H1 (cell line): Measurements from ENCODE around the gene HOXA13. TPM values are rescaled to one million over a fixed set of nuclear protein-coding genes. Genes with fewer than 3 reads are reported as not detected.

Experiments
- CTCF ChIA-PET: fragments of 300-600 bp; sonication (Branson Sonifier 250); formaldehyde crosslinking; loops from one replicate; lab custom pipeline; 2021; ENCODE audit not compliant: partially characterized antibody; lab: Charles Lee
- POLR2A ChIA-PET: fragments of 300-600 bp; sonication (Branson Sonifier 250); formaldehyde crosslinking; loops from one replicate; lab custom pipeline; 2021; ENCODE audit warnings: inconsistent platforms; ENCODE audit not compliant: partially characterized antibody; lab: Charles Lee
- DNase-seq, 2 experiments: peaks; one replicate each; pipeline versions ENCODE4 v3.0.0 to v3.0.0-alpha.2; 2010 to 2022; ENCODE audit warnings: low spot score in 2 of 2, low read depth in 1 of 2, mixed read lengths in 1 of 2
- FAIRE-seq: peaks from 2 replicates; lab custom pipeline; 2011; peaks lifted over from hg19 to GRCh38; lab: Jason Lieb, UNC
- H2AFZ ChIP-seq: 2 replicates; pipeline ENCODE4 v1.8.1; 2012; ENCODE audit warnings: low read length, inconsistent platforms
- H2AK5ac ChIP-seq: 2 replicates; pipeline ENCODE4 v1.6.1; 2013; ENCODE audit warnings: low read depth, low read length
- H2BK120ac ChIP-seq: replicated peaks from 2 replicates; pipeline ENCODE3; 2013; ENCODE audit warnings: low read depth, low read length, inconsistent platforms
- H2BK12ac ChIP-seq: 2 replicates; pipeline ENCODE4 v1.6.1; 2013; ENCODE audit warnings: low read depth, low read length
- H2BK15ac ChIP-seq: 2 replicates; pipeline ENCODE4 v1.6.1; 2013; ENCODE audit warnings: low read length
- H2BK20ac ChIP-seq: 2 replicates; pipeline ENCODE4 v1.6.1; 2013; ENCODE audit warnings: low read length
- H2BK5ac ChIP-seq: 2 replicates; pipeline ENCODE4 v1.6.1; 2013; ENCODE audit warnings: low read depth, low read length
- H3K14ac ChIP-seq: 2 replicates; pipeline ENCODE4 v1.6.1; 2013; ENCODE audit warnings: inconsistent platforms; ENCODE audit not compliant: insufficient read length
- H3K18ac ChIP-seq: 2 replicates; pipeline ENCODE4 v1.6.1; 2013; ENCODE audit warnings: low read length; ENCODE audit errors: extremely low read depth
- H3K23ac ChIP-seq: 2 replicates; pipeline ENCODE4 v1.6.1; 2013; ENCODE audit warnings: inconsistent platforms; ENCODE audit not compliant: insufficient read length
- H3K23me2 ChIP-seq: 2 replicates; pipeline ENCODE4 v1.6.1; 2013; ENCODE audit warnings: low read depth, low read length
- H3K27ac ChIP-seq: 2 replicates; pipeline ENCODE4 v1.6.1; 2011; ENCODE audit warnings: low read depth, low read length, inconsistent platforms
- H3K27me3 ChIP-seq, 4 experiments: replicated peaks in 1 of 4; 1 replicate in 1 of 4; 2 replicates in 3 of 4; pipeline versions ENCODE4 v1.6.1 to v1.8.1; 2011 to 2013; ENCODE audit warnings: low read length in 3 of 4, mild to moderate bottlenecking in 3 of 4, inconsistent platforms in 2 of 4, mixed read lengths in 2 of 4, moderate library complexity in 1 of 4; ENCODE audit not compliant: control insufficient read depth in 3 of 4, insufficient read depth in 3 of 4; ENCODE audit errors: extremely low read depth in 1 of 4
- H3K36me3 ChIP-seq, 4 experiments: 2 replicates each; pipeline versions ENCODE4 v1.6.1 to v1.8.1; 2011 to 2013; ENCODE audit warnings: mild to moderate bottlenecking in 4 of 4, low read length in 3 of 4, moderate library complexity in 2 of 4, control low read depth in 1 of 4, inconsistent platforms in 1 of 4; ENCODE audit not compliant: insufficient read depth in 4 of 4, control insufficient read depth in 2 of 4
- H3K4ac ChIP-seq: replicated peaks from 2 replicates; pipeline ENCODE3; 2013; ENCODE audit warnings: low read length, low read depth, mixed read lengths, inconsistent platforms; ENCODE audit not compliant: insufficient read length
- H3K4me1 ChIP-seq, 4 experiments: replicated peaks in 1 of 4; 1 replicate in 1 of 4; 2 replicates in 3 of 4; pipeline versions ENCODE4 v1.6.1 to v1.8.1; 2011 to 2013; ENCODE audit warnings: low read length in 3 of 4, inconsistent platforms in 2 of 4, mixed read lengths in 1 of 4; ENCODE audit not compliant: insufficient read depth in 4 of 4, control insufficient read depth in 3 of 4
- H3K4me2 ChIP-seq, 2 experiments: 2 replicates each; pipeline versions ENCODE4 v1.6.1 to v1.8.1; 2011 to 2013; ENCODE audit warnings: low read depth in 2 of 2, low read length in 2 of 2, control low read depth in 1 of 2, inconsistent platforms in 1 of 2, mild to moderate bottlenecking in 1 of 2; ENCODE audit not compliant: insufficient read depth in 1 of 2
- H3K4me3 ChIP-seq, 4 experiments: fragments of 200-600, 300-600 bp in 1 of 4; sonication (generic), shearing (Covaris generic), sonication (Bioruptor Twin) in 1 of 4; 2 replicates each; pipeline versions ENCODE4 v1.5.1 to v1.8.1; 2011 to 2016; ENCODE audit warnings: low read length in 4 of 4, low read depth in 3 of 4, control low read depth in 2 of 4, inconsistent platforms in 2 of 4, mild to moderate bottlenecking in 2 of 4, mixed read lengths in 1 of 4, moderate library complexity in 1 of 4; ENCODE audit not compliant: insufficient read depth in 2 of 4; ENCODE audit errors: extremely low read depth in 1 of 4
- H3K56ac ChIP-seq: replicated peaks from 2 replicates; pipeline ENCODE3; 2013; ENCODE audit warnings: low read depth, mild to moderate bottlenecking, mixed read lengths, low read length, inconsistent platforms; ENCODE audit not compliant: insufficient read length
- H3K79me1 ChIP-seq: 2 replicates; pipeline ENCODE4 v1.6.1; 2013; ENCODE audit warnings: low read depth, low read length, control low read depth
- H3K79me2 ChIP-seq, 2 experiments: 2 replicates each; pipeline versions ENCODE4 v1.6.1 to v1.8.1; 2012 to 2013; ENCODE audit warnings: low read length in 2 of 2, mild to moderate bottlenecking in 2 of 2, inconsistent platforms in 1 of 2; ENCODE audit not compliant: insufficient read depth in 2 of 2, control insufficient read depth in 1 of 2
- H3K9ac ChIP-seq, 4 experiments: replicated peaks in 1 of 4; 1 replicate in 1 of 4; 2 replicates in 3 of 4; pipeline versions ENCODE4 v1.6.1 to v1.8.1; 2011 to 2013; ENCODE audit warnings: low read depth in 3 of 4, low read length in 3 of 4, control low read depth in 2 of 4, mild to moderate bottlenecking in 2 of 4, moderate library complexity in 2 of 4, inconsistent platforms in 1 of 4; ENCODE audit errors: extremely low read depth in 1 of 4
- H3K9me3 ChIP-seq, 2 experiments: 2 replicates each; pipeline versions ENCODE4 v1.6.1 to v1.8.1; 2012 to 2013; ENCODE audit warnings: mild to moderate bottlenecking in 2 of 2, moderate library complexity in 2 of 2, control low read depth in 1 of 2, inconsistent platforms in 1 of 2, low read depth in 1 of 2, low read length in 1 of 2, mixed read lengths in 1 of 2; ENCODE audit not compliant: insufficient read depth in 2 of 2
- H4K20me1 ChIP-seq, 2 experiments: replicated peaks in 1 of 2; 2 replicates each; pipeline versions ENCODE3 to v1.8.1; 2011 to 2013; ENCODE audit warnings: inconsistent platforms in 2 of 2, low read length in 2 of 2, mild to moderate bottlenecking in 1 of 2; ENCODE audit not compliant: insufficient read depth in 2 of 2, control insufficient read depth in 1 of 2
- H4K5ac ChIP-seq: 2 replicates; pipeline ENCODE4 v1.6.1; 2013; ENCODE audit warnings: low read length, low read depth, mixed read lengths, inconsistent platforms; ENCODE audit not compliant: insufficient read length
- H4K8ac ChIP-seq: 2 replicates; pipeline ENCODE4 v1.8.0; 2013; ENCODE audit warnings: mild to moderate bottlenecking, moderate library complexity, low read length, inconsistent platforms; ENCODE audit not compliant: insufficient read depth; ENCODE audit errors: extremely low read depth
- H4K91ac ChIP-seq: replicated peaks from 2 replicates; pipeline ENCODE3; 2013; ENCODE audit warnings: low read length, mixed read lengths, inconsistent platforms; ENCODE audit not compliant: insufficient read length
- EZH2 ChIP-seq: fragments of 200-600 bp; sonication (generic); IDR thresholded peaks from 2 replicates; pipeline ENCODE4 v1.7.1; 2012; ENCODE audit warnings: low read depth, mild to moderate bottlenecking, moderate library complexity, low read length, inconsistent platforms; ENCODE audit not compliant: severe bottlenecking
- FOSL1 ChIP-seq: IDR thresholded peaks from 2 replicates; pipeline ENCODE4 v1.6.1; 2011; ENCODE audit warnings: mild to moderate bottlenecking, low read depth, low read length, moderate library complexity; ENCODE audit not compliant: insufficient read depth
- GTF2F1 ChIP-seq: IDR thresholded peaks from 2 replicates; pipeline ENCODE4 v1.6.1; 2012; ENCODE audit warnings: low read depth, low read length, improper control_type of control experiment, borderline replicate concordance
- JUN ChIP-seq: IDR thresholded peaks from 2 replicates; pipeline ENCODE4 v1.6.1; 2011; ENCODE audit warnings: low read depth, mild to moderate bottlenecking, improper control_type of control experiment, low read length
- JUND ChIP-seq: IDR thresholded peaks from 2 replicates; pipeline ENCODE4 v1.6.1; 2011; ENCODE audit warnings: mild to moderate bottlenecking, improper control_type of control experiment, low read length
- MAX ChIP-seq: IDR thresholded peaks from 2 replicates; pipeline ENCODE4 v1.6.1; 2012; ENCODE audit warnings: inconsistent platforms
- SRF ChIP-seq: IDR thresholded peaks from 2 replicates; pipeline ENCODE4 v1.6.1; 2011; ENCODE audit warnings: mild to moderate bottlenecking, low read depth, low read length, moderate library complexity
- WGBS, 2 experiments: shearing (Covaris generic) in 1 of 2; methylation state at CpG; one replicate each; pipeline versions ENCODE4 v1.1.6 to v1.1.7; 2013 to 2015; ENCODE audit warnings: low lambda C conversion rate in 2 of 2, mixed read lengths in 2 of 2, inconsistent platforms in 1 of 2, low coverage in 1 of 2, missing lambda C conversion rate in 1 of 2; ENCODE audit not compliant: insufficient replicate concordance in 2 of 2, insufficient coverage in 1 of 2, insufficient read length in 1 of 2; ENCODE audit errors: extremely low coverage in 1 of 2, missing lambda C conversion rate in 1 of 2; 5-methylcytosine and 5-hydroxymethylcytosine counted together
- polyA plus RNA-seq, 7 experiments: library from polyadenylated mRNA; depleted of rRNA in 3 of 7; stranded (reverse) in 5 of 7; unstranded in 2 of 7; fragments of >200 nt in 5 of 7; fragments of 200-250 nt in 2 of 7; gene quantifications; 1 replicate in 5 of 7; 2 replicates in 1 of 7; 4 replicates in 1 of 7; pipeline versions ENCODE4 v1.2.1 to v1.2.3, GENCODE V29; 2011 to 2013; ENCODE audit warnings: missing spikeins in 2 of 7, mixed read lengths in 2 of 7
- total RNA-seq: library from RNA; stranded (reverse); fragmentation: NEBNext Ultra II Directional; extraction: Animal tissue kit (Norgen Biotek cat#: 25700); gene quantifications from 2 replicates; pipeline ENCODE4 v1.2.1, GENCODE V29; 2021
- TF ChIP-seq, protein P1 (sequence below): IDR thresholded peaks from 2 replicates; pipeline ENCODE4 v1.6.1; 2012; ENCODE audit warnings: low read length, inconsistent platforms

HOXA13 gene
- total and polyA plus RNA-seq, 2 of the 8 experiments (the other 6 are each of a cell fraction or from before 2014, with no cell fraction given): not detected

DNA sequence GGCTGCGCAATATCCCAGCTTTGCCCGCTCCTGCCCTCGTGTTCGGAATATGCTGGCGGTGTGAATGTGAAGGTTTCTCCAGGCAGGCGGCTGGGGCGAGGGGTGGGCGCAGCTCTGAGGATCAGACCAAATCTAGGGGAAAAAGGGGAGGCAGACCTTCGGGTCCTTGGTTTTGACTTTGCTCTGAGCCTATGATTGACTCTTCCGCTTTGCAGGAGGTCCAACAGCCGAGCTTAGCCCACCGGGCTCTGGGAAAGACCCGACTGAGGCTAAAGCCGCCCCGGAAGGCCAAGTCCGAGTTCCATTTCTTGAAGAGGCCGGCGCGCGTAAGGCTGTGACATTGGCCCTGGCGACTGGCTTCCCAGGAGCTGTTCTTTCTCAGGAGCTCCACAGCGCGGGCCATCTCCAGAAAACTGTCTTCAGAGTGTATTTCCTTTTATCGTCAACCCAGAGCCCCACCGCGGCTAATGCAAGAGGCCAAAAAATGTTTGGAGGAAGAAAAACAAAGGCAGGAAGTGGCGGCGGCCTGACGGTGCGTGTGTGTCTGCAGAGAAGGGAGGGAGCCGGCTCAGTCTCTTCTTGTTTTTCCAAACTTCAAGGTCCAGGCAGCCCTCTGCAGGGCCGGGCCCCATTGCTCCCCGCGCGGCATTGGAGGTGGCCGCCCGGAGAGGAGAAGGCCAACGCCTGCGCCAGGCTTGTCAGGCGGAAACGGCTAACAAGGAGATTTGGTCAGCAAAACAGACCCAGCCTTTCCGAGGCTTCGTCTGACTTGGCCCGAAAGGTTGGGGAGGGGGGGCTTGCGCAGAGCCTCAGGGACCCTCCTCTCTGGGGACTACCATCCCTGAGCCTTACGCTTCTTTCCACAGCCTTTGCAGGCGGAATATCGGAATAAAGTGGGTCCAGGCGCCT, 11.3 kb downstream of the HOXA13 start:
- peaks cover 33 to 59% of the 10 kb centered on the region in 2 experiments for H4K20me1 ChIP-seq
- H3K79me1 ChIP-seq: no peaks in the 10 kb centered on the region
- no peak overlapping the region for H3K9ac ChIP-seq
- H2BK5ac ChIP-seq: no peak overlapping the region
- H3K9me3 ChIP-seq: peaks cover 0 to 3% of the 10 kb centered on the region in 2 experiments; a peak in 1 of 4 replicates
- no peak overlapping the region for H3K4ac ChIP-seq
- CTCF ChIA-PET: interaction anchor here (0.7 to 9.1 kb wide), 10 partner anchors 9 to 958 kb away, joined by 3 to 64 read pairs (median 4); partner anchors contain the start of gene HOXA7
- peak overlapping the region in 1 of 4 experiments; percentile 38; a peak in 2 of 8 replicates for H3K4me3 ChIP-seq
- no peak overlapping the region for H3K27ac ChIP-seq
- FAIRE-seq: no peak
- 6% methylated on average over 47 of the region's 49 CpGs; no CpG with 5 or more reads in 1 of the 2 experiments for WGBS, 2 experiments
- H3K4me1 ChIP-seq: peaks cover 0 to 27% (median 17%) of the 10 kb centered on the region in 4 experiments; a peak in 6 of 7 replicates
- H3K79me2 ChIP-seq: no peaks in the 10 kb centered on the region
- H2BK12ac ChIP-seq: peak overlapping the region; percentile 60; the same call in 1 of the 2 replicates
- H2BK120ac ChIP-seq: no peak overlapping the region
- H2BK20ac ChIP-seq: no peak overlapping the region
- H4K5ac ChIP-seq: no peak overlapping the region
- POLR2A ChIA-PET: no interaction called here
- peaks cover 98 to 100% (median 99%) of the 10 kb centered on the region in 4 experiments for H3K27me3 ChIP-seq
- H3K4me2 ChIP-seq: peak overlapping the region; percentile 29 to 41
- H3K36me3 ChIP-seq: peaks cover 0 to 15% (median 0%) of the 10 kb centered on the region in 4 experiments; a peak in 1 of 8 replicates
- no peak overlapping the region for H4K91ac ChIP-seq
- H3K56ac ChIP-seq: no peak overlapping the region
- peak overlapping the region; percentile 1; the same call in 1 of the 2 replicates for H4K8ac ChIP-seq
- H3K14ac ChIP-seq: no peak overlapping the region
- DNase-seq: peak in 1 of 2 experiments; percentile 70
- H3K23ac ChIP-seq: no peak overlapping the region
- H2AK5ac ChIP-seq: no peak overlapping the region
- H2AFZ ChIP-seq: no peak overlapping the region
- H3K18ac ChIP-seq: no peak overlapping the region
- no peaks in the 10 kb centered on the region for H3K23me2 ChIP-seq
- H2BK15ac ChIP-seq: no peak overlapping the region
- no peak for TF ChIP-seq FOSL1
- no peak for TF ChIP-seq JUN
- no peak for TF ChIP-seq JUND
- TF ChIP-seq MAX: peak; percentile 45; the same call in 1 of the 2 replicates
- TF ChIP-seq SRF: no peak
- no peak for TF ChIP-seq GTF2F1
- TF ChIP-seq, protein P1, sequence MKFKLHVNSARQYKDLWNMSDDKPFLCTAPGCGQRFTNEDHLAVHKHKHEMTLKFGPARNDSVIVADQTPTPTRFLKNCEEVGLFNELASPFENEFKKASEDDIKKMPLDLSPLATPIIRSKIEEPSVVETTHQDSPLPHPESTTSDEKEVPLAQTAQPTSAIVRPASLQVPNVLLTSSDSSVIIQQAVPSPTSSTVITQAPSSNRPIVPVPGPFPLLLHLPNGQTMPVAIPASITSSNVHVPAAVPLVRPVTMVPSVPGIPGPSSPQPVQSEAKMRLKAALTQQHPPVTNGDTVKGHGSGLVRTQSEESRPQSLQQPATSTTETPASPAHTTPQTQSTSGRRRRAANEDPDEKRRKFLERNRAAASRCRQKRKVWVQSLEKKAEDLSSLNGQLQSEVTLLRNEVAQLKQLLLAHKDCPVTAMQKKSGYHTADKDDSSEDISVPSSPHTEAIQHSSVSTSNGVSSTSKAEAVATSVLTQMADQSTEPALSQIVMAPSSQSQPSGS: no peak
- peak; percentile 87 for TF ChIP-seq EZH2
